Measurements from ENCODE around the gene TMEM187.
"Not testable (repeated sequence)": the region's sequence is repeated elsewhere in the genome, so short reads cannot be mapped to it uniquely, and the experiment has no call there.

DNA sequence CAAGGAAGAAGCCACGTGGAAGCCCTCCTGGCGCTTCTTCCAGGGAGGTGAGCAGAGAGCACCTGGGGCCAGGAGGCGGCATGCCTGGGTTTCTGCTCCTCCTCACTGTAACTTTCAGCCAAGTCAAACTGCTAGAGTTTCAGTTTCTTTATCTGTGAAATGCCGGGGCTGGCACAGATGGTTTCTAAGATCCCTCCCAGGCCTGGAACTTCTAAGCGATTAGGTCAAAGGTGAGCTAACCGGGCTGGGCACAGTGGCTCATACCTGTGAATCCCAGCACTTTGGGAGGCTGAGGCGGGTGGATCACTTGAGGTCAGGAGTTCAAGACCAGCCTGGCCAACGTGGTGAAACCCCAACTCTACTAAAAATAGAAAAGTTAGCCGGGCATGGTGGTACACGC lies 7.8 kb downstream of the TMEM187 start:
- TF ChIP-seq, protein P1, sequence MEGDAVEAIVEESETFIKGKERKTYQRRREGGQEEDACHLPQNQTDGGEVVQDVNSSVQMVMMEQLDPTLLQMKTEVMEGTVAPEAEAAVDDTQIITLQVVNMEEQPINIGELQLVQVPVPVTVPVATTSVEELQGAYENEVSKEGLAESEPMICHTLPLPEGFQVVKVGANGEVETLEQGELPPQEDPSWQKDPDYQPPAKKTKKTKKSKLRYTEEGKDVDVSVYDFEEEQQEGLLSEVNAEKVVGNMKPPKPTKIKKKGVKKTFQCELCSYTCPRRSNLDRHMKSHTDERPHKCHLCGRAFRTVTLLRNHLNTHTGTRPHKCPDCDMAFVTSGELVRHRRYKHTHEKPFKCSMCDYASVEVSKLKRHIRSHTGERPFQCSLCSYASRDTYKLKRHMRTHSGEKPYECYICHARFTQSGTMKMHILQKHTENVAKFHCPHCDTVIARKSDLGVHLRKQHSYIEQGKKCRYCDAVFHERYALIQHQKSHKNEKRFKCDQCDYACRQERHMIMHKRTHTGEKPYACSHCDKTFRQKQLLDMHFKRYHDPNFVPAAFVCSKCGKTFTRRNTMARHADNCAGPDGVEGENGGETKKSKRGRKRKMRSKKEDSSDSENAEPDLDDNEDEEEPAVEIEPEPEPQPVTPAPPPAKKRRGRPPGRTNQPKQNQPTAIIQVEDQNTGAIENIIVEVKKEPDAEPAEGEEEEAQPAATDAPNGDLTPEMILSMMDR (conservative IDR thresholded peaks at IDR 0.05; ENCODE audit: low read depth, low read length): not testable (repeated sequence)
- TF ChIP-seq, protein P2, sequence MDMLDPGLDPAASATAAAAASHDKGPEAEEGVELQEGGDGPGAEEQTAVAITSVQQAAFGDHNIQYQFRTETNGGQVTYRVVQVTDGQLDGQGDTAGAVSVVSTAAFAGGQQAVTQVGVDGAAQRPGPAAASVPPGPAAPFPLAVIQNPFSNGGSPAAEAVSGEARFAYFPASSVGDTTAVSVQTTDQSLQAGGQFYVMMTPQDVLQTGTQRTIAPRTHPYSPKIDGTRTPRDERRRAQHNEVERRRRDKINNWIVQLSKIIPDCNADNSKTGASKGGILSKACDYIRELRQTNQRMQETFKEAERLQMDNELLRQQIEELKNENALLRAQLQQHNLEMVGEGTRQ (IDR thresholded peaks at IDR 0.05; ENCODE audit: low read depth, low read length): not testable (repeated sequence)
- TF ChIP-seq CEBPB (IDR thresholded peaks at IDR 0.05; ENCODE audit: low read depth, low read length); RFX5 (IDR thresholded peaks at IDR 0.05; ENCODE audit: low read depth, low read length); POLR2A (IDR thresholded peaks at IDR 0.05; ENCODE audit: low read depth, low read length); RAD21 (IDR thresholded peaks at IDR 0.05; ENCODE audit: low read length); MAFK (IDR thresholded peaks at IDR 0.05; ENCODE audit: low read depth, low read length); FOS (IDR thresholded peaks at IDR 0.05; ENCODE audit: low read depth, low read length); MXI1 (IDR thresholded peaks at IDR 0.05; ENCODE audit: borderline replicate concordance, low read depth, low read length); RCOR1 (IDR thresholded peaks at IDR 0.05; ENCODE audit: insufficient replicate concordance, low read length); SMC3 (IDR thresholded peaks at IDR 0.05; ENCODE audit: low read depth, low read length); MAZ (IDR thresholded peaks at IDR 0.05; ENCODE audit: borderline replicate concordance, low read depth, low read length); BHLHE40 (IDR thresholded peaks at IDR 0.05; ENCODE audit: low read depth, low read length): not testable (repeated sequence)
- TF ChIP-seq, protein P3, sequence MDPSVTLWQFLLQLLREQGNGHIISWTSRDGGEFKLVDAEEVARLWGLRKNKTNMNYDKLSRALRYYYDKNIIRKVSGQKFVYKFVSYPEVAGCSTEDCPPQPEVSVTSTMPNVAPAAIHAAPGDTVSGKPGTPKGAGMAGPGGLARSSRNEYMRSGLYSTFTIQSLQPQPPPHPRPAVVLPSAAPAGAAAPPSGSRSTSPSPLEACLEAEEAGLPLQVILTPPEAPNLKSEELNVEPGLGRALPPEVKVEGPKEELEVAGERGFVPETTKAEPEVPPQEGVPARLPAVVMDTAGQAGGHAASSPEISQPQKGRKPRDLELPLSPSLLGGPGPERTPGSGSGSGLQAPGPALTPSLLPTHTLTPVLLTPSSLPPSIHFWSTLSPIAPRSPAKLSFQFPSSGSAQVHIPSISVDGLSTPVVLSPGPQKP (IDR thresholded peaks at IDR 0.05; ENCODE audit: borderline replicate concordance, low read depth, low read length): not testable (repeated sequence)

Data from IMR-90 (cell line).